Ovary (tissue), 9 donors: ENCODE data around the gene SYK. TPM values are rescaled to one million over a fixed set of nuclear protein-coding genes. Genes with fewer than 3 reads are reported as not detected.

ENCODE experiments used
- DNase-seq, 5 donors: peaks; one replicate each; pipeline ENCODE4 v3.0.0-alpha.2; 2019 to 2020
- H3K27ac ChIP-seq, 2 donors: fragments of 200-600 bp; one replicate each; pipeline versions ENCODE4 v1.5.1 to v1.8.0; 2019 to 2022
- H3K27me3 ChIP-seq: fragments of 200-600 bp; one replicate; pipeline ENCODE4 v1.8.0; 2022
- H3K36me3 ChIP-seq: fragments of 200-600 bp; sonication (generic); one replicate; pipeline ENCODE4 v1.5.1; 2019
- H3K4me1 ChIP-seq: one replicate; pipeline ENCODE4 v1.8.1; 2013; ENCODE audit warnings: mild to moderate bottlenecking, moderate library complexity; ENCODE audit not compliant: insufficient read depth
- H3K4me3 ChIP-seq: fragments of 200-600 bp; sonication (generic); one replicate; pipeline ENCODE4 v1.5.1; 2017
- H3K9me3 ChIP-seq, 2 donors: fragments of 200-600 bp in 1 of 2; sonication (generic) in 1 of 2; one replicate each; pipeline versions ENCODE4 v1.5.1 to v1.8.1; 2013 to 2019; ENCODE audit warnings: mild to moderate bottlenecking in 1 of 2, moderate library complexity in 1 of 2
- CTCF ChIP-seq, 3 donors: fragments of 450-650 bp in 2 of 3; fragments of 200-600 bp in 1 of 3; IDR thresholded peaks; one replicate each; pipeline versions ENCODE4 v1.5.1 to v1.8.0; 2016 to 2022; ENCODE audit warnings: antibody characterized with exemption in 3 of 3, mild to moderate bottlenecking in 1 of 3
- EP300 ChIP-seq: sonication (generic); formaldehyde crosslinking; IDR thresholded peaks from one replicate; pipeline ENCODE4 v1.6.1; 2017; ENCODE audit warnings: antibody characterized with exemption
- POLR2A ChIP-seq: fragments of 450-650 bp; IDR thresholded peaks from one replicate; pipeline ENCODE4 v1.6.1; 2017; ENCODE audit warnings: antibody characterized with exemption, mild to moderate bottlenecking, moderate library complexity
- WGBS, 3 donors: extraction: QIAGEN DNeasy Blood & Tissue Kit in 1 of 3; methylation state at CpG; one replicate each; pipeline versions ENCODE4 v1.1.5 to v1.1.7; 2013 to 2017; 5-methylcytosine and 5-hydroxymethylcytosine counted together
- intact Hi-C, 4 donors: fragments of 100-400 bp; cut with DNase I; formaldehyde crosslinking; loops; one replicate each; pipeline versions ENCODE4 v1.11.0 to v1.15.1; 2022 to 2023
- polyA plus RNA-seq, 2 donors: library from polyadenylated mRNA; stranded (reverse); fragments of 200-250 nt in 1 of 2; fragments of 350-450 nt in 1 of 2; fragmentation: Illumina TruSeq in 1 of 2; extraction: RNeasy Lipid Tissue Mini Kit (QIAGEN cat#74804) in 1 of 2; gene quantifications; one replicate each; pipeline ENCODE4 v1.2.3, GENCODE V29; 2013 to 2014
- total RNA-seq, 7 donors: library from RNA; depleted of rRNA in 2 of 7; stranded (reverse); fragments of >200 nt in 2 of 7; fragmentation: NEBNext Ultra II Directional in 3 of 7; extraction: Animal tissue kit (Norgen Biotek cat#: 25700) in 3 of 7; gene quantifications; one replicate each; pipeline versions ENCODE4 v1.1.0 to v1.2.4, GENCODE V29; 2016 to 2023
- donor health status: DM: no; HTN: no; CAD: no; lungs with moderate emphysema.
- donor health status: DM: no; HTN: no; CAD: no.
- donor health status: Bipolar disorder and iron deficiency.
- donor health status: DM: yes; HTN: yes; CAD: no.
- donor health status: DM: no; HTN: no; CAD: no.
- donor health status: DM: yes; HTN: yes; CAD: no.

Gene SYK
- total and polyA plus RNA-seq, 9 donors: 1.4 to 12.0 (median 8.6) TPM

- Histone ChIP-seq H3K4me1 (no peaks in the 10 kb centered on the region), H3K27ac (no peak overlapping the region), H3K9me3 (peaks cover 0 to 4% of the 10 kb centered on the region in 2 donors), H3K36me3 (no peaks in the 10 kb centered on the region), H3K27me3 (no peaks in the 10 kb centered on the region), H3K4me3 (no peak overlapping the region)
- intact Hi-C loops: no loop called here
- WGBS, 3 donors: 90 to 97% (median 95%) methylated on average over 2 of the region's 2 CpGs
- no peak for TF ChIP-seq EP300
- TF ChIP-seq CTCF (IDR thresholded peaks at IDR 0.05): no peak
- no peak for TF ChIP-seq POLR2A
- no peak for DNase-seq
Measured at GRCh38 chr9:90770182-90770738, 31.4 kb upstream of the SYK start.

GRCh38 chr9:90770927-90771326 lies 30.7 kb upstream of the SYK start:
- Histone ChIP-seq H3K4me1 (no peaks in the 10 kb centered on the region), H3K27me3 (no peaks in the 10 kb centered on the region), H3K9me3 (peaks cover 0 to 4% of the 10 kb centered on the region in 2 donors), H3K36me3 (no peaks in the 10 kb centered on the region), H3K27ac (no peak overlapping the region), H3K4me3 (no peak overlapping the region)
- TF ChIP-seq POLR2A (no peak), EP300 (no peak), CTCF (IDR thresholded peaks at IDR 0.05) (no peak)
- DNase-seq: no peak
- WGBS, 3 donors: 48 to 64% (median 53%) methylated on average over 3 of the region's 3 CpGs
- intact Hi-C loops: no loop called here

- WGBS, 3 donors: 62 to 91% (median 84%) methylated on average over 1 of the region's 1 CpG
- Histone ChIP-seq H3K27me3 (no peaks in the 10 kb centered on the region), H3K36me3 (no peaks in the 10 kb centered on the region), H3K4me3 (no peak overlapping the region), H3K4me1 (no peaks in the 10 kb centered on the region), H3K27ac (no peak overlapping the region), H3K9me3 (peaks cover 0 to 4% of the 10 kb centered on the region in 2 donors)
- intact Hi-C loops: no loop called here
- no peak for DNase-seq
- TF ChIP-seq POLR2A (no peak), CTCF (IDR thresholded peaks at IDR 0.05) (no peak), EP300 (no peak)
Measured at GRCh38 chr9:90772386-90772785, 29.2 kb upstream of the SYK start.

GRCh38 chr9:90773617-90774016 lies 28.0 kb upstream of the SYK start:
- Histone ChIP-seq H3K27ac (no peak overlapping the region), H3K4me3 (no peak overlapping the region), H3K4me1 (no peaks in the 10 kb centered on the region), H3K9me3 (peaks cover 0 to 4% of the 10 kb centered on the region in 2 donors), H3K27me3 (no peaks in the 10 kb centered on the region), H3K36me3 (no peaks in the 10 kb centered on the region)
- no peak for DNase-seq
- intact Hi-C loops: no loop called here
- WGBS, 3 donors: 62 to 80% (median 73%) methylated on average over 1 of the region's 1 CpG
- TF ChIP-seq CTCF (IDR thresholded peaks at IDR 0.05) (no peak), EP300 (no peak), POLR2A (no peak)
